MM.1S (cell line): ENCODE measurements around the gene CPS1.

Source experiments
- DNase-seq: peaks from one replicate; pipeline ENCODE4 v3.0.0-alpha.2; 2015
- H2AFZ ChIP-seq: fragments of 300-600 bp; sonication (generic); 2 replicates; pipeline ENCODE4 v1.6.0; 2016; ENCODE audit warnings: antibody characterized with exemption, low read length
- H3F3A ChIP-seq: fragments of 300-600 bp; sonication (generic); 2 replicates; pipeline ENCODE4 v1.6.1; 2016; ENCODE audit warnings: mild to moderate bottlenecking, antibody characterized with exemption, low read length, moderate library complexity, mixed read lengths; ENCODE audit not compliant: insufficient read depth
- H3K27ac ChIP-seq: fragments of 300-600 bp; sonication (generic); 2 replicates; pipeline ENCODE4 v1.5.1; 2016; ENCODE audit warnings: mild to moderate bottlenecking, low read length
- H3K27me3 ChIP-seq: fragments of 300-600 bp; sonication (generic); replicated peaks from 2 replicates; pipeline ENCODE4 v1.6.0; 2016; ENCODE audit warnings: low read length; ENCODE audit not compliant: insufficient read depth
- H3K36me3 ChIP-seq: fragments of 300-600 bp; sonication (generic); replicated peaks from 2 replicates; pipeline ENCODE4 v1.6.1; 2016; ENCODE audit warnings: mild to moderate bottlenecking, low read length, mixed read lengths; ENCODE audit not compliant: insufficient read depth
- H3K4me1 ChIP-seq: fragments of 300-600 bp; sonication (generic); 2 replicates; pipeline ENCODE4 v1.6.1; 2016; ENCODE audit warnings: low read length, mixed read lengths
- H3K4me2 ChIP-seq: fragments of 300-600 bp; sonication (generic); 2 replicates; pipeline ENCODE4 v1.6.0; 2016; ENCODE audit warnings: low read depth, low read length
- H3K4me3 ChIP-seq: fragments of 300-600 bp; sonication (generic); 2 replicates; pipeline ENCODE4 v1.5.1; 2016; ENCODE audit warnings: low read length, mixed read lengths
- H3K79me2 ChIP-seq: fragments of 300-600 bp; sonication (generic); 2 replicates; pipeline ENCODE4 v1.6.1; 2016; ENCODE audit warnings: mixed run types, low read length, mixed read lengths
- H3K9ac ChIP-seq: fragments of 300-600 bp; sonication (generic); 2 replicates; pipeline ENCODE4 v1.6.1; 2016; ENCODE audit warnings: low read length, mixed read lengths
- H3K9me2 ChIP-seq: fragments of 300-600 bp; sonication (generic); replicated peaks from 2 replicates; pipeline ENCODE4 v1.6.1; 2016; ENCODE audit warnings: mild to moderate bottlenecking, low read length, mixed read lengths; ENCODE audit not compliant: insufficient read depth
- H3K9me3 ChIP-seq: fragments of 300-600 bp; sonication (generic); replicated peaks from 2 replicates; pipeline ENCODE4 v1.6.1; 2016; ENCODE audit warnings: mild to moderate bottlenecking, low read length, mixed read lengths; ENCODE audit not compliant: insufficient read depth
- H4K20me1 ChIP-seq: fragments of 300-600 bp; sonication (generic); 2 replicates; pipeline ENCODE4 v1.6.1; 2016; ENCODE audit warnings: mild to moderate bottlenecking, low read length, moderate library complexity, mixed read lengths; ENCODE audit not compliant: insufficient read depth
- CTCF ChIP-seq: fragments of 300-600 bp; sonication (generic); IDR thresholded peaks from 2 replicates; pipeline ENCODE4 v1.5.1; 2016; ENCODE audit warnings: antibody characterized with exemption, low read length, mixed read lengths
- EZH2 ChIP-seq: fragments of 300-600 bp; sonication (generic); optimal IDR thresholded peaks from 2 replicates; pipeline ENCODE3; 2017; ENCODE audit warnings: low read depth, mild to moderate bottlenecking, antibody characterized with exemption, low read length, mixed read lengths
- EZH2phosphoT487 ChIP-seq: fragments of 300-600 bp; sonication (generic); IDR thresholded peaks from 2 replicates; pipeline ENCODE4 v1.6.1; 2018; ENCODE audit warnings: antibody characterized with exemption, low read length

CPS1 gene

DNA sequence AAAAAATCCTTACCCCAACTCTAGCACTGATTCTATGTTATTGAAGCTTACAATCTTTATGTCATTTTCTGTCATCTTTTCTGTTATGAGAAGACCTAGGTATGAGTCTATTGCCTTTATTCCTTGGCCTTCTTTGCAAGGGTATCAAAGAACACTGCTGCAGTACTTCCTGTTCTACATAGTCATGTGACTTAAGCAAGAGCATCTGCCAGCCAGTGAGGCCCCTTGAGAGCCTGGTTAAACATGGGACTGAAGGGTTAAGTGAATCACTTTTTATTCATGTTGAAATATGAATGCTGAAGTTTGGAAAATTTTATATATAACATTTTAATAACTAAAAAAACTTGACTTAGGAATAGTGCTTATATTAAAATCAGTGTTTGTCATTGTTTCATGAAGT lies 844 bp upstream of the CPS1 start:
- H3F3A ChIP-seq: no peaks in the 10 kb centered on the region
- no peaks in the 10 kb centered on the region for H3K36me3 ChIP-seq
- no peak overlapping the region for H3K27ac ChIP-seq
- H3K9ac ChIP-seq: no peak overlapping the region
- no peaks in the 10 kb centered on the region for H3K4me1 ChIP-seq
- H4K20me1 ChIP-seq: no peaks in the 10 kb centered on the region
- H2AFZ ChIP-seq: no peak overlapping the region
- no peak overlapping the region for H3K4me3 ChIP-seq
- TF ChIP-seq EZH2phosphoT487 (no peak), EZH2 (no peak), CTCF (no peak)
- H3K27me3 ChIP-seq: no peaks in the 10 kb centered on the region
- H3K79me2 ChIP-seq: no peaks in the 10 kb centered on the region
- no peaks in the 10 kb centered on the region for H3K9me2 ChIP-seq
- no peak overlapping the region for H3K4me2 ChIP-seq
- DNase-seq: no peak
- H3K9me3 ChIP-seq: no peaks in the 10 kb centered on the region

DNA sequence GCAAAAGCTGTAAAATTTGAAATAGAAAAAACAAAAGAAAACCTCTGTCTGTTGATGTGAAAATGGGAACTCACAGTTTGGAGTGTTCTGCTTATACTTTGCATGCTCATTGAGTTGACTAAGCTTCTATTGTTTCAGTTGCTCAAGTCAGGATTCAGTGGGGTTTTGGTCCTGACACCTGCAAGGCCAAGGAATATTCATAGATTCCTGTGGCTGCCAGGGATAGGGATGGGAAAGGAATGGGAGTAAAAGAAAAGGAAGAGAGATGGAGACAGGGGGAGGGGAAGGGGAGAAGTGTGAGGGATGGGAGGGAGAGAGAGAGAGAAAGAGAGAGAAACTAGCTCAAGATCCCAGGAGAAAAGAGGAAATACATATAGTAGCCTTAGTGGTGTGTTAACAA lies 1.3 kb downstream of the CPS1 start:
- H3K9me3 ChIP-seq: no peaks in the 10 kb centered on the region
- no peaks in the 10 kb centered on the region for H3K79me2 ChIP-seq
- H3K4me2 ChIP-seq: no peak overlapping the region
- no peaks in the 10 kb centered on the region for H3K36me3 ChIP-seq
- H3F3A ChIP-seq: no peaks in the 10 kb centered on the region
- H2AFZ ChIP-seq: no peak overlapping the region
- H3K9me2 ChIP-seq: no peaks in the 10 kb centered on the region
- H3K27ac ChIP-seq: no peak overlapping the region
- no peaks in the 10 kb centered on the region for H3K4me1 ChIP-seq
- no peaks in the 10 kb centered on the region for H4K20me1 ChIP-seq
- no peak for TF ChIP-seq EZH2
- no peak for TF ChIP-seq EZH2phosphoT487
- no peak for TF ChIP-seq CTCF
- DNase-seq: no peak
- no peak overlapping the region for H3K4me3 ChIP-seq
- no peaks in the 10 kb centered on the region for H3K27me3 ChIP-seq
- no peak overlapping the region for H3K9ac ChIP-seq

- Histone ChIP-seq H3K4me1 (no peaks in the 10 kb centered on the region), H3K4me2 (no peak overlapping the region), H3K9ac (no peak overlapping the region), H2AFZ (no peak overlapping the region), H3K79me2 (no peaks in the 10 kb centered on the region), H3K27me3 (no peaks in the 10 kb centered on the region), H3K36me3 (no peaks in the 10 kb centered on the region), H4K20me1 (no peaks in the 10 kb centered on the region), H3K9me3 (no peaks in the 10 kb centered on the region), H3K27ac (no peak overlapping the region), H3K4me3 (no peak overlapping the region), H3F3A (no peaks in the 10 kb centered on the region), H3K9me2 (no peaks in the 10 kb centered on the region)
- no peak for DNase-seq
- TF ChIP-seq CTCF (no peak), EZH2phosphoT487 (no peak), EZH2 (no peak)
Observed at GRCh38 chr2:210558708-210559107, 2.3 kb downstream of the CPS1 start.
